HG03565 (cell line): ENCODE data around the gene MYO9B.

Source experiments
- ATAC-seq: cut with Tn5 transposase; IDR thresholded peaks from one replicate; pipeline ENCODE4 v1.9.1; 2021; ENCODE audit warnings: mild to moderate bottlenecking, moderate library complexity; ENCODE audit not compliant: unreplicated experiment

The MYO9B gene

DNA sequence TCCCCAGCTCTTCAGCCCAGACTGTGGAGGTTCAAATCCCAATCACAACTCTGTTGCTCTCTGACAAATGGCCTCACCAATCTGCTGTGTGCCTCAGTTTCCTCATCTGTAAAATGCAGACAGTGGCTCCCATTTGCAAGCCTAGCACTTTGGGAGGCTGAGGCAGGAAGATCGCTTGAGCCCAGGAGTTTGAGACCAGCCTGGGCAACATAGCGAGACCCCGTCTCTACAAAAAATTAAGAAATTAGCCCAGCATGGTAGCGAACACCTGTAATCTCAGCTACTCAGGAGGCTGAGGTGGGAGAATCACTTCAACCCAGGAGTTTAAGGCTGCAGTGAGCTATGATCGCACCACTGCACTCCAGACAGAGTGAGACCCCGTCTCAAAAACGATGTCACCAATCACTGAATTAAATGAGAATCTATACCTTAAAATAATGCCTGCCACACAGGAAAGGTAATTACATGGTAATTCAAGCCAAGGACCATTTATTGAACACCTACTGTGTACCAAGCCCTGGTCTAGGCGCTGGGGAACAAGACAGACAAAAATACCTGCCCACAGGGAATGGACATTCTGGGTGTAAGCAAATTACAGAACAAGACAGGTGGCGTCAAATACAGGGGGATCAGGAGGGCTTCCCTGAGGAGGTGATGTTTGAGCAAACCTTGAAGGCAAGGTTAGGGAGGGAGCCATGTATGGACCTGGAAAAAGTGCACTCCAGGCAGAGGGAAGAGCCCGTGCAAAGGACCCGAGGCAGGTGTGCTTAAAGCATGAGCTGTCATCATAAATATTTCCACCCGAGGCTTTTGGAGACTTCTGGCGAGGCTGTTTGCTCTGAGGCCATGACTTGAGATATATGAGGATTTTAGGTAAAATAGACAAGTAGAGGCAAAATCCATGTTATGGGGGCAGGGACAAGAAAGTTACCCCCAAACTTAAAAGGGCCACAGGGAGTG, 162.4 kb downstream of the MYO9B start:
- no peak for ATAC-seq

DNA sequence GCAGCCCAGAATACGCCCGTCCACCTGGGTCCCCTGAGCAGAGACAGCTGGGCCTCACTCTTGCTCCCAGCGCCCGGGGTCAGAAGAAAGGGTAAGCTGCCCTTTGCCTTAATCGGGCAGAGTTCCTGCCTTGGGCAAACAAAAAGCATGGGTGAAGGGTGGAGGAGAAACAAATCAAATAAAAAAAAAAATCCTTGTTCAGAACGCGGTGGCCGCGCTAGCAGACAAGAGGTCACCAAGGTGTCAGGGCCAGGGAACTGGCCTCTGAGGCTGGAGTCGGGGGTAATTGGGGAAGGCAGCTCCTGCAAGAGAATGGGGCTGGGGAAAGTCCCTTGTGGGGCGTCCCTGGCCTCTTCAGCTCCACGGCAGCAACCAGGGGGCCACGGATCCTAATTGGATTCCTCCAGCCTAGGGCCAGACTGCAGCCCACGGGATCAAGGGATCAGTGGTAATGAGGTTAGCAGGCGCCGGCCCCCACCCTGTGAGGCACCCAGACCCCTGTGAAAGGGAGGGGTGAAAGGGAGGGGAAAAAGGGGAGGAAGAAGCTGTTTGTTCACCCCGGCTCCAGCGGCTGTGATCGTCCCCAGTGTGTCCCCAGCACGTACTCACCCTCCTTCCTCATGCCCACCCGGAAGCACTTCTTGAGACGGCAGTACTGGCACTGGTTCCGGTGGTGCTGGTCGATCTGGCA, 164.6 kb downstream of the MYO9B start:
- ATAC-seq = no peak

DNA sequence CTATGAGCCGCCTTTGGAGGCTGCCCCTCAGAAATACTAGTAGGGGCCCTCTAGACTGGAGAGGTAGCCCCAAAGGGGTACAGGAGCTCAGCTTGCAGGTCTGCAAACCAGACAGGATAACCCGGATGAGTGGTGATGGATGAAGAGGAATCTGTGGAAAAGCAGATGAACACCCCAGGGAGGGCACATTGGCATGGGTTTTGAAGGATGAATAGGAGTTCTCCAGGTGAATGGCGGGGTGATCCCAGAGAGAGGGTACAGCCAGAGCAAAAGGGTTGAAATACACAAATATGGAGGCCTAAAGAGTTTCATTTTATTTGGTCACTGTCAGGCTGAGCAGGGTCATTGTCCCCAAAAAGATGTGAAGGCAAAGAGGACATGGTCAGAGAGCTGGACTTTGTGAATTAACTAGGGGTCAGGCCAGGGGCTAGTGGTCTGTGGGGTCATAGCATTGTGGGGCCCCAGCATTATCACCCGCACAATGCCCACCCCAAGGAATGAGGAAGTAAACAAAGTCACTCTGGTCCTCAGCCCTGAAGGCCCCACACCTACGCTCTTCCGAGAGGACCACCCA, 165.3 kb downstream of the MYO9B start:
- no peak for ATAC-seq

DNA sequence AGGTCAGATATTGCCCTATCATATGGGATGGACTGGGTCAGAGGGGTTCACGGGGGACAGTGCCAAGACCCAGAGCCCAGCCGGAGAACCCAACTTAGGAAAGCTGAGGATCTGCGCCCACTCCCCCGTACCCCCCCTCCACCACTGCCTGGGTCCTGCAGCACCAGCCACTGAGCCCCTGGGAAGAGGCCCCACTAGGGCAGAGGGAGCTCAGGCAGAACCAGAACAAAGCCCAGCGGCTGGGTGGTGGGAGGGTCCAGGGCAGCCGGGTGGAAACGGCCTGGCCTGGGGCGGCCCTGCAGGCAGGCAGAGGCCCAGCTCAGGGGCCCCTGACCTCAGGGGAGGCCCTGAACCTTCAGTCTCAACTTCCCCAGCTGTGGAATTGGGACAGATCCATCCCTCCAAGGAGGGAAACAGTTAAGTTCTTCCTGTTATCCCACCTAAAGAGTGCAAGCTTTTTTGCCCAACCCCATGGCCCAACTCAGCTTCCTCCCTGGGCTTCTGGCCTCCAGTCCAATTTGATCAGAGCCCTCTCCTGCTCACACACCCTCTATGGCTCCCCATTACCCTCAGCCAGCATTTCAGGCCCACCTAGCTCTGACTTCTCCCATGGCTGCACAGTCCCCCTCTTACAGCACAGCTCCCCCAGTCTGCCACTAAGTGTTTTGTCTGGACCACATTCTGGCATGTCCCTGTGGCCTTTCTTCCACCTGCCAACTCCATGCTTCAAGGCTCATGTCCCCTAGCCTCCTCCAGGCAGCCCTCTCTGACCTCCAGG, 167.0 kb downstream of the MYO9B start:
- ATAC-seq = no peak

DNA sequence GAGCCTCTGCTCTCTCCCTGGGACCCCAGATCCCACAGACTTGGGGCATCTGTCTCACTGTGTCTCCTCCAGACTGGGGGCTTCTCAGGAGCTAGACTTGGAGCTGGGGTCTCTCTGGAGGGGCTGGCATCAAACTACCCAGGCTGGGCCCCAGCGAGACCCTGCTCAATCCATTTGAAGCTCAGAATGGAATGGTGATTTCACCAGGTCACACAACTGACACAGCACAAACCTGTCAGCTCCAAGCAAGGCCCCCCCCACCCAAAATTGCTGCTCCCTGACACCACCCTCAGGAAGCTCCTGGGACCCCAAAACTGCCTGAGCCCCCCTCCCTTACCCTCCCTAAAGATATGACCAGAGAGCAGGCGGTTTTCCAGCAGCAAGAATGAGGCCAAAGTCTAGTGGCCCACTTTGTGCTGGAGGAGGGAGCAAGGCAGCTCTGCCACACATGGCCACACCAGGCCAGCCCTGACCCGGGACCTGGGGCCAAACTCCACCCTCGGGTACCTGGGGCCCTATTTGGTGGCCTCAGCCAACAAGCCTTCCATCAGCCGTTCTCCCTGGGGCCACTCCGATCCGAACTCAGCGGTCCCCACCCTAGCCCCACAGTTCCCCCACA, 167.7 kb downstream of the MYO9B start:
- no peak for ATAC-seq

DNA sequence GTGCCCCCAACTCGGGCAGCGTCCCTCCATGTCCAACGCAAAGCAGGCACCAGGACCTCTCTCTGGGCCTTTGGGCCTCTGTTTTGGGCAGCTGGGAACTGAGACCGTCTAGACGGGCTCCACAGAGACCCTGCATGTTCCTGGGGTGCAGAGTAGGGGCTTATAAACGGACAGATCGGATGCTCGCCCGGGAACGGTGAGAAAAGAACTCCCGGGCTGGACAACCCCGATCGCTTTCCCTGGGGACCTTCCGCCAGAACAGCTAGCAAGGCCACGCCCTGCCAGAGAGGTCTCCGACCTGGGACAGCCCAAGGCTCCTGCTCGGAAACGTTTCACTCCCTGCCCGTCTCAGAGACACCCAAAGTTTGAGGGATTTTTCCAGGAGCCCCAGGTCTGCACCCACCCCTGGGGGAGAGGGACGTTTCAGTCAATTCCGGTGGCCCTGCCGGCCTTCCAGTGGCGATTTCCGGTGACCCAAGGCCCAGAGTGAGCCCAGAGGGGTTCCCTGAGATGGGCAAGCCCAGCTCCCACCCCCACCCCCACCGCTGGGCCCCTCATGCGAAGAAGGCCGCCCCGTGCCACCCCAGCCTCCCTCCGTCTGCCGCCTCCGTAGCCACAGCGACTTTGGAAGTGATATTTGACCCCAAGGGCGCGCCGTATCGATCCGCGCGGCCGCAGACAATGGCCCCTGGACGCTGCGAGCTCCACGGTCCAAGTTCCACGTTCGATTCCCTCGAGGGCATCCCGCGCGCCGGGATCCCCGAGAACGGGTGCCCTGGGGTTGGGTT, 168.4 kb downstream of the MYO9B start:
- no peak for ATAC-seq

DNA sequence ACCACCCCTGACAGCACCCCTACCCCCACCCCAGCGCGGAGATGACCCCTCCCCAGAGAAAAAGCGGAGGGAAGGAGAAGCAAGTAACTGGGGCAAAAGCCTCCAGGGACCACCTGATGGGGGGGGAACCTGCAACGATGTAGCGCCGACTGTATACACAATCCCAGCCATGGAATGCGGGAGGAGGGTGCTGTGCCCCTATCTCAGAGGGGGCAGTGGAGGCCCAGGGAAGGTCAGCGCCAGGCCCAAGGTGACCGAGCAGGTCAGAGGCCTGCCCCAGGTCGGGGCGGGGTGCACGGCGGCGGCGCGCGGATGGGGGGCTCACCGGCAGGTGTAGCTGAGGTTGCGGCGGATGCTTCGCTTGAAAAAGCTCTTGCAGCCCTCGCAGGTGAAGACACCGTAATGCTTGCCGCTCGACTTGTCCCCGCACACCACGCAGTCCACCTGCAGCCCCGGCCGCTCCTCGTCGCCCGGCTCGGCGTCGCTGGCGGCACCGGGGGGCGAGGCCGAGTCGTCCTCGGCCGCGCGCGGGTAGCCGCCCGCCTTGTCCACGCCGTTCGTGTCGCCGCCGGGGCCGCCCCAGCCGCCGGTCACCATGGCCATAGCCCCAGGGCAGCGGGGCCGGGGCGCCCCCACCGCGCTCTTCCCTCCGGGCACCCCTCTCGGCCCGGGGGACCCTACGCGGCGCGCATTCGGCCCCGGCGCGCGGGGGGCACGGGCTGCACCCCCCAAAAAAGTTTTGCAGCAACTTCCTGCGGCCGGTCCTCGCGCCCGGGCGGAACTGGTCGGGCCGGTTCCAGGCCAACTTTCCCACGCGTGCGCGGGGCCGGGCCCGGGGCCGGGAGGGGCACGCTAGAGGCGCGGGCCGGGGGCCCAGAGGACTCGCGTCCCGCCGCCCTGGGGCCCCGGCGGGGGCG, 169.3 kb downstream of the MYO9B start:
- ATAC-seq = no peak

DNA sequence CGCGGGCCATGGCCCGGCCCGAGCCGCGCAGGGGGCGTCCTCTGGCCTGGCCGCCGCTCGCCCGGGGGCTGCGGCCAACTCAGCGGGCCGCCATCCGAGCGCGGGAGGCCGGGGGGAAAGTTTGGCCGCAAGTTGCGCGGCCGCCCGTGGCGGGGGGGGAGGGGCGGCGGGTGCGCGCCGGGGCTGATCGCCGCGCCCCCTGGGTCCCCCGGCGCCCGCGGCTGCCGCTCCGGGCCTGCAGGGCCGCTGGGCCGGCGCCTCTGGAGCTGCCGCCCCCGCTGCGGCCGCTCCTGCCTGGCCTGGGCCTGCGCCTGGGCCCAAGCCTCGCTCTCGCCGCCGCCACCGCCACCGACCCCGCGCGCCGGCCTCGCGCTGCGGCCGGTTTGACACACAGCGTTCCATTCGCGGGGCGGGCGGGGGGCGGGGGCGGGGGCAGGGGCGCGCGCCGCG, 170.0 kb downstream of the MYO9B start, which contains the start of gene NR2F6:
NR2F6 (minus strand) TSS at position 385 of the 450 bp plus-strand sequence. CDS start 699 bp downstream, outside the sequence.
- no peak for ATAC-seq

DNA sequence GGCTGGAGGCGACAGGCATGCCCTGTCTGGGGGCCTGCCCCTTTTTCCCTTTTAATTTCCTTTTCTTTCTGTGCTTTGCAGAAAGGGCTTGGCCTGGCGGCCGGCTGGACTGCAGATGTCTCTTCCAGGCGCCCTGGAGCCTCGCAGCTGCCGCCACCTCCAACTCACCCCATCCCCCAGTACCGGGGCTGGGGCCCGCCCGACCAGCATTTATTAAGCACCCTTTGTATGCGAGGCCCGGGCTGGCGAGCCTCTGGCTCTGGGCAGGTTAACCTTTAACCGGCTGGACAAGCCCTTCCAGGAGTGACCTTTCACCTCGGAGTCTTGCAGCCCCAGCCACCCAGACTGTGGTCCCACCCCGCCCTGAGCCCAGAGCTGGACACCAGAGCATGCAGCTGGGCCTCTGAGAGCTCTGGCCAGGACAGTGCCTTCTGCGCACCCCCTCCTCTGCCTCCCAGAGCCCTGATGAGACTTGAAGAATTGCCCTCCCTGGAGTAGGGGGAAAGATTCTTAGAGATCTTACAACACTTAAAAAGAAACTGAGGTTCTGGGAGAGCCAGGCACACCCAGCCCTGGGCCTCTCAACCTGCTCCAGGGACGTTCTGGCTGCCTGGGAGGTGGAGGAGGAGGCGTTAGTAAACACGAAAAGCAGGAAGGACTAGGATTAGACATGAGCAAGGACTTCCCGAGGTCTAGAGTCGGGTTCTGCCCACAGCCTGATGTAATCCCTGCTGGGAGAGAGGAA, 171.3 kb downstream of the MYO9B start:
- ATAC-seq = no peak

DNA sequence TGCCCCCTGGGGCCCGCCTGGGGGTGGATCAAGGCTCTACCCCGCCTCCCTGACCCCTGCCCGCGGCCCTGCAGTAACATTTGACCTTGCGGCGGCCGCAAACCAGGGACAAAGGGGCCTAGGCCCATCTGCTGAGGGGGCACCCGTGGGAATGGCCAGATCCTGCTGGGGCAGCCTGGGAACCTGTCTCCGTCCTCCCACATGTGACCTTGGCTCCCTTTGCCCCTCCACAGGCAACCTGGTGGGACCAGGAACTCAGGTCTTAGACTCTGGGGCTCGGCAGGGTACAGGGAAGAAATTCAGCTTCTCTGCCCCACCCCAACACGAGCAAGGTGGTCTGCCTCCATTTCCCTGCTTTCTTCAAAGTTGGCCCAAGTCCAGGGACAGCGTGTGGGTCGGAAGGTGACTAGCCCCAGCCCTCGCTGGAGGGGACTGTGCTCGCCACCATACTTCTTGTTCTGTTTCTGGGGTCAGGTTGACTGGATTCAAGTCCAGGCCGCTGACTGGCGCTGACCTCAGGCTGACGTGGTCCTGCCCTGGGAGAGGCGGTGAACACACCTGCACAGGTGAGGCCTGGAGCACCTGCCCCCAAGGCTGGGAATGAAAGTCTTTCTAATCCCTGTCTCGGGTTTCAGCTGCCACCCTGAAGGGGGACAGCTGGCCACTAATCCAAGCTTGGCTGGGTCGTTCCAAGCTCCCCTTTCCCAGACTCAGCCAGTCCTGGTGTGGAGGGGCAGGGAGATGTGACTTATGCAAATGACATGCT, 172.6 kb downstream of the MYO9B start:
- ATAC-seq = no peak

DNA sequence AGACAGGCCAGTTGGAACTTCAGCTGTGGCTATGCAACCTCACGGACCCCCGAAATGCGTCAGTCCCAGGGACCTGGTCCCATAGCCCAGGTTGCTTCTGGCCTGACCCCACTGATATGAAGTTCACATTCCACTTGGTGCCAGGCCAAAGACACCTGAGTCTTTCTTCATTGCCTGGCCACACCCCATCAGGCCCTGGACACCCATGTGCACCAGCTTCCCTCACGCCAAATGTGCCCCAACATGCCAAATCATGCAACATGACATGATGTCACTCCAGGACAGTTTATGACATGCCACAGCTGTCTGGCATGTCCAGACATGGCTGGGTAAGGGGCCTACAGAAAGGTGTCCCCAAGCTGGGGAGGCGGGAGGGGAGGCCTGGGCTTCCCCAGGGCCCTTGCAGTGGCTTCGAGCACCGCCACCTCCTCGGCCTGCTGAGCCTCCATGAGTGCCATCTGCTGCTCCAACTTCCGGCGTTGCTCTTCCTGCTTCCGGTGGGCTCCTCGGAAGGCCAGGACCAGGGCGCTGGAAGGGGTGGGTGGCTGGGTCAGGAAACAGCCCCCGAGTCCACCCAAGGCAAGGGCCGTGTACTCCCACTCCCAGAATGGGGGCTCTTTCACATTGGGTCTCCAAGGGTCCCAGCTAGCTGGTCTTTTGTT, 174.4 kb downstream of the MYO9B start:
- no peak for ATAC-seq

DNA sequence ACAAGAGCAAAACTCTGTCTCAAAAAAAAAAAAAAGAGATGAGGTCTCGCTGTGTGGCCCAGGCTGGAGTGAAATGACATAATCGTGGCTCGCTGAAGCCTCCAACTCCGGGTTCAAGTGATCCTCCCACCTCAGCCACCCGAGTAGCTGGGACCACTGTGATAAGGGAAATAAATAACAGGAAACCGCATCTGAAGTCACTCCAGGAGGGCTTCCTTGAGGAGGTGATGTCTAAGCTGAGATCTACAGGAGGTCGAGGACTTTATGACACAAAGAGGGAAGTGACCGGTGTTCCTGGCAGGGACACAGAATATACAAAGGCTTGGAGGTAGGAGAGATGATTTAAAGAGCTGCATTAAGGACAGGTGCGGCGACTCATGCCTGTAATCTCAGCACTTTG, 179.1 kb downstream of the MYO9B start:
- no peak for ATAC-seq

DNA sequence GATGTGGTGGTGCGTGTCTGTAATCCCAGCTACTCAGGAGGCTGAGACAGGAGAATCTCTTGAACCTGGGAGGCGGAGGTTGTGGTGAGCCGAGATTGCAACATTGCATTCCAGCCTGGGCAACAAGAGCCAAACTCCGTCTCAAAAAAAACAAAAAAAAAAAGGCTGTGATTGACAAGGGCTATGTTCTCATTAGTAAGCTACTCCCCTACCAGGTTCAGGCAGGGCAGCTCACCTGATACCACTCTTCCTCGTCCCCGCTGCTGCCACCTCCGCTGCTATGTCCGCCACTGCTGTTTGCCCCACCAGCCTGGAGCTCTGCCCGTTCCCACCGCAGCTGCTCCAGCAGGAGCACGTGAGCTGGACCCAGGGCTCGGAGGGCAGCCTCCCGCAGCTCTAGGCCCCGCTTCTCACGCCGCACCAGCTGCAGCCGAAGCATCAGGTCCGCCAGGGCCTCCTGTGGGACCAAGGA, 179.6 kb downstream of the MYO9B start:
- no peak for ATAC-seq

DNA sequence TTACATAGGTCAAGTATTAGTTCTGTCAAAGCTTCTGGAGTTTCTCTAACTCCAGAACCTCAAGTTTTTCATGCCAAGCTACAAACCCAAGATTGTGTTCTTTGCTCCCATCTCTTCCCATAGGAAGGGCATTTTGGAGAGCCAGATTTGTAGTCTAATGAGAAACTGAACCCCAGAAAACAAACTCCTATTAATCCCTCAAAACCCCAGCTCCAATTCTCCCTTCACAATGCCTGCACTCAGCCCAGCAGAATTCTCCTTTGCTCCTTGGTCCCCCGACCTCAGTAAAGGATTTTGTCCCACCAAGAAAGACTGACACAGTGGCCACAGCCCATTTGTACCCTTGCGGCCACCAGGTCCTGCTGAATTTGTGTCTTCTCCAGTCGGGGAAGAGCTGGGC, 180.6 kb downstream of the MYO9B start:
- ATAC-seq = no peak

DNA sequence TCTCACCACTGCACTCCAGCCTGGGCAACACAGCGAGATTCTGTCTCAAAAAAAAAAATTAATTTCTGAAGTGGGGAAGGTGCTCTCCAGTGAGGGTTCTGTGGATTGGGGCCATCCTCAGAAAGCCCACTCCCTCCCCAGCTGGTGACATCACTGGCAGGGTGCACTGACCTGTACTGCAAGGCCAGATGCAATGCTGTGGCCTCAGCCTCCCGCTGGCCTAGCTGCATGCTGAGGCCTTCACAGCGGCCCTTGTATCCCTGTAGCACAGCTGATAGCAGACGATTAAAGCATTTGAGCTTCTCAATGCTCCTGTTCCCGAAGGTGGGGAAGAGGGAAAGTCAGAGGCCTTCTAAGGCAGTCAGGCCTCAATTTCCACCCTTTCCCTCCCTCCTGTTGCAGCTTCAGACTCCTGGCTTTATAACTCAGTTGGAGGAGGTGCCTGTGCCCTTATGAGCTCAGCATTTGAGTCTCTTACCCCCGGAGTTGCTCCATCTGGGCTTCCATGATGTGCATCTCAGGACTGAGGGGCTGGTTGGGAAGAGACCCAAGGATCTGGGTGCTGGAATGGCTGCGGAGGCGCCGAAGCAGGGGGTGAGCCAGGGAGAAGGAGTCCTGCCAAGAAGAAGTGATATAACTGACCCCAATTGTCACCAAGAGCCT, 183.7 kb downstream of the MYO9B start:
- no peak for ATAC-seq

DNA sequence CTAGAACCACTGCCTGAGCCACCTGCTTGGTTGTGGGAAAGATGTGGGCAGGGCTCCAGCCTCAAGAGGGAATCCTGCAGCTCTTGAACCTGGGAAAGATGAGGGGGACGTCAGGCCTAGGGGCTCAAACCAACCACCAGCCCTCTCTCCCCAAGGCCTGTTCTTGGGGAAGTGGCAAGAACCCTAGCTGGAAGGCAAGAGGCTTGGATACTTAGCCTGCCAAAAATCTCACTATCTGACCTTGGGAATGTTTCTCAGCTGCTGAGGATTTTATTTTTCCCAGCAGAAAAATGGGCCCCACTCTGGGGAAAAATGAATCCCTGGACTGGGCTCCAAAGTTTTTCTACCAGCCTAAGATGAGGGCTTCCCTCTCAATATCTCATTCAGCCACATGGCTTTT, 184.4 kb downstream of the MYO9B start:
- ATAC-seq = no peak
